ENCODE data around the gene CTNNA2.

CTNNA2 gene

DNA sequence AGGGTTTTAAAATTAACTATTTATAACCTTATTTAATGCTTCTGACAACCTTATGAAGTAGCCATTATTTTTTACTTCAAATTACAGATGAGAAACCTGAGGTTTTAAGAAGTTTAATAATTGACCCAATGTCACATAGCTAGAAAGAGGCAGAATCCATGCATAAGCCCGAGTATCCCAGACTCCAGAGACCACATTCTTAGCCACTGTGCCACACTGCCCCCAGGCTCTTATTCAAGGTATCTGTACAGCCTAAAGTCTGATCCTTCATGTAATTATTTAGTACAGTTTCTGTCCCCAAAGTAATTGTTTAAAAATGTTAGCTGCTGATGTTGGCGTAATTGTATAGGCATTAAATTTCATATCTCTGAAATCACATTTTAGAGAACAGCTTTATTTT lies 916.4 kb downstream of the CTNNA2 start:
- Histone ChIP-seq H3K4me3 (ENCODE audit: low read length) (no peak overlapping the region), H3K79me2 (ENCODE audit: low read length) (no peaks in the 10 kb centered on the region), H4K20me1 (ENCODE audit: insufficient read depth, low read length) (no peaks in the 10 kb centered on the region), H3K27ac (ENCODE audit: low read length) (no peak overlapping the region), H3K9me3 (ENCODE audit: insufficient read depth, low read length) (no peaks in the 10 kb centered on the region), H2AFZ (ENCODE audit: low read depth, low read length) (no peak overlapping the region), H3K4me1 (ENCODE audit: low read length) (no peaks in the 10 kb centered on the region), H3K36me3 (replicated peaks; ENCODE audit: low read depth, low read length) (no peaks in the 10 kb centered on the region), H3K4me2 (ENCODE audit: low read length) (no peak overlapping the region), H3K27me3 (ENCODE audit: low read depth, low read length) (no peaks in the 10 kb centered on the region), H3K9ac (ENCODE audit: low read length) (no peak overlapping the region)
- TF ChIP-seq, protein P1, sequence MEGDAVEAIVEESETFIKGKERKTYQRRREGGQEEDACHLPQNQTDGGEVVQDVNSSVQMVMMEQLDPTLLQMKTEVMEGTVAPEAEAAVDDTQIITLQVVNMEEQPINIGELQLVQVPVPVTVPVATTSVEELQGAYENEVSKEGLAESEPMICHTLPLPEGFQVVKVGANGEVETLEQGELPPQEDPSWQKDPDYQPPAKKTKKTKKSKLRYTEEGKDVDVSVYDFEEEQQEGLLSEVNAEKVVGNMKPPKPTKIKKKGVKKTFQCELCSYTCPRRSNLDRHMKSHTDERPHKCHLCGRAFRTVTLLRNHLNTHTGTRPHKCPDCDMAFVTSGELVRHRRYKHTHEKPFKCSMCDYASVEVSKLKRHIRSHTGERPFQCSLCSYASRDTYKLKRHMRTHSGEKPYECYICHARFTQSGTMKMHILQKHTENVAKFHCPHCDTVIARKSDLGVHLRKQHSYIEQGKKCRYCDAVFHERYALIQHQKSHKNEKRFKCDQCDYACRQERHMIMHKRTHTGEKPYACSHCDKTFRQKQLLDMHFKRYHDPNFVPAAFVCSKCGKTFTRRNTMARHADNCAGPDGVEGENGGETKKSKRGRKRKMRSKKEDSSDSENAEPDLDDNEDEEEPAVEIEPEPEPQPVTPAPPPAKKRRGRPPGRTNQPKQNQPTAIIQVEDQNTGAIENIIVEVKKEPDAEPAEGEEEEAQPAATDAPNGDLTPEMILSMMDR (IDR thresholded peaks at IDR 0.05; ENCODE audit: low read depth, low read length), result no peak
- TF ChIP-seq EZH2phosphoT487 (IDR thresholded peaks at IDR 0.05; ENCODE audit: low read depth), result no peak

DNA sequence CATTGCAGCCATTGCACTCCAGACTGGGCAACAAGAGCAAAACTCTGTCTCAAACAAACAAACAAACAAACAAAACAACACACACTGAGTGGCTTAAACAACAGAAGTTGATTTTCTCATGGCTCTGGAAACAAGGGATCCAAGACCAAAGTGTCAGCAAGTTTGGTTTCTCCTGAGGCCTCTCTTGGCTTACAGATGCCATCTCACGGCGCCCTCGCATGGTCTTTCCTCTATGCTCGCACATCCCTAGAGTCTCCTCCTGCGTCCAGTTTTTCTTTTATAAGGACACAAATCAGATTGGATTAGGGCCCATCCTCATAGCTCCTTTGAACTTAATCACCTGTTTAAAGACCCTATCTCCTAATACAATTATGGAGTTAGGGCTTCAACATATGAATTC lies 925.1 kb downstream of the CTNNA2 start:
- H3K27ac ChIP-seq (ENCODE audit: low read length), result no peak overlapping the region
- no peak overlapping the region for H3K4me2 ChIP-seq (ENCODE audit: low read length)
- no peaks in the 10 kb centered on the region for H4K20me1 ChIP-seq (ENCODE audit: insufficient read depth, low read length)
- no peak overlapping the region for H2AFZ ChIP-seq (ENCODE audit: low read depth, low read length)
- no peaks in the 10 kb centered on the region for H3K36me3 ChIP-seq (replicated peaks; ENCODE audit: low read depth, low read length)
- TF ChIP-seq EZH2phosphoT487 (IDR thresholded peaks at IDR 0.05; ENCODE audit: low read depth), result no peak
- TF ChIP-seq, protein P1 (IDR thresholded peaks at IDR 0.05; ENCODE audit: low read depth, low read length), result no peak
- H3K27me3 ChIP-seq (ENCODE audit: low read depth, low read length), result no peaks in the 10 kb centered on the region
- no peaks in the 10 kb centered on the region for H3K4me1 ChIP-seq (ENCODE audit: low read length)
- H3K9me3 ChIP-seq (ENCODE audit: insufficient read depth, low read length), result no peaks in the 10 kb centered on the region
- H3K79me2 ChIP-seq (ENCODE audit: low read length), result no peaks in the 10 kb centered on the region
- no peak overlapping the region for H3K9ac ChIP-seq (ENCODE audit: low read length)
- no peak overlapping the region for H3K4me3 ChIP-seq (ENCODE audit: low read length)

DNA sequence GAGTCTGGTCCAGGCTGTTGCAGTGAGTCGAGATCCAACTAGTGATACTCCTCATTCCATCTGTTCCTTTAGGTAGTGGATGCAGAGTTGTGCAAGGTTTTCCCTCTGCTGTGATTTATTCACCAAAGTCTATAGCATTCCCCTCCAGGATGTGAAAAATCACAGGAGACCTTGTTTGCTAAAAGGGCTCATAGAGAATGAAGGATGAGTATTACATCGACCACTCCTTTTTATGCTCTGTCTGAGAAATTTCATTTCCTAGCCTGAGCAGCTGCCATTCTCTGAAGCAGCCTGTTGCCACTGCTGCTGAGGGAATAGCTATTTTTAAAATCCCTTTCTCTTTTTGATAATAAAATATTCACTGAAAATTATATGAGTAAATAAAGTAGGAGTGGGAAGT lies 925.8 kb downstream of the CTNNA2 start:
- Histone ChIP-seq H2AFZ (ENCODE audit: low read depth, low read length) (no peak overlapping the region), H3K9me3 (ENCODE audit: insufficient read depth, low read length) (no peaks in the 10 kb centered on the region), H3K36me3 (replicated peaks; ENCODE audit: low read depth, low read length) (no peaks in the 10 kb centered on the region), H3K4me1 (ENCODE audit: low read length) (no peaks in the 10 kb centered on the region), H4K20me1 (ENCODE audit: insufficient read depth, low read length) (no peaks in the 10 kb centered on the region), H3K27me3 (ENCODE audit: low read depth, low read length) (no peaks in the 10 kb centered on the region), H3K79me2 (ENCODE audit: low read length) (no peaks in the 10 kb centered on the region), H3K27ac (ENCODE audit: low read length) (no peak overlapping the region), H3K4me2 (ENCODE audit: low read length) (no peak overlapping the region), H3K4me3 (ENCODE audit: low read length) (no peak overlapping the region), H3K9ac (ENCODE audit: low read length) (no peak overlapping the region)
- TF ChIP-seq, protein P1 (IDR thresholded peaks at IDR 0.05; ENCODE audit: low read depth, low read length), result no peak
- TF ChIP-seq EZH2phosphoT487 (IDR thresholded peaks at IDR 0.05; ENCODE audit: low read depth), result no peak

DNA sequence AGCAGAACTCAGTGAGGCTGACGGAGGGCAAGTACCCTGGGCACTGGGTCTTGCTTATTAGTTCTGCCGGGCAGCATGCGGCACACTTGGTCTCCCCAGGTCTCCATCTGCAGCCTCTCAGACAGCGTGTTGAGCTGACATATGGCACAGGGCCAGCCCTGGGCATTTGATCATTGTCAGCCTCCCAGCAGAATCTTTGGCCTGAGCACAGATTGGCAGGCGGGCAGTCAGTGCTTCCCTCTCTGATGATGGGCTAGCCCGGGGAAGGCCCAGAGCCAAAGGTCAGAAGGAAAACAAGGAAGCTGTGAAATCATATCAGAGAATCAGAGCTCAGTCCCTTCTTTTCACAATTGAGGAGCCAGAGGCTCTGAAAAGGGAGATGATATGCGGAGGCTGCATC lies 941.8 kb downstream of the CTNNA2 start:
- Histone ChIP-seq H3K36me3 (replicated peaks; ENCODE audit: low read depth, low read length) (no peaks in the 10 kb centered on the region), H3K27ac (ENCODE audit: low read length) (no peak overlapping the region), H3K9me3 (ENCODE audit: insufficient read depth, low read length) (no peaks in the 10 kb centered on the region), H4K20me1 (ENCODE audit: insufficient read depth, low read length) (no peaks in the 10 kb centered on the region), H3K27me3 (ENCODE audit: low read depth, low read length) (no peaks in the 10 kb centered on the region), H2AFZ (ENCODE audit: low read depth, low read length) (no peak overlapping the region), H3K4me2 (ENCODE audit: low read length) (no peak overlapping the region), H3K9ac (ENCODE audit: low read length) (no peak overlapping the region), H3K4me3 (ENCODE audit: low read length) (no peak overlapping the region), H3K4me1 (ENCODE audit: low read length) (peaks cover 2% of the 10 kb centered on the region), H3K79me2 (ENCODE audit: low read length) (no peaks in the 10 kb centered on the region)
- TF ChIP-seq EZH2phosphoT487 (IDR thresholded peaks at IDR 0.05; ENCODE audit: low read depth), result no peak
- TF ChIP-seq, protein P1 (IDR thresholded peaks at IDR 0.05; ENCODE audit: low read depth, low read length), result no peak

Measured in OCI-LY3 (cell line).